ENCODE data around the gene ATXN1. TPM values are rescaled to one million over a fixed set of nuclear protein-coding genes. Genes with fewer than 3 reads are reported as not detected.

The ATXN1 gene
- total RNA-seq, 1 experiment from 2014 or later, result 27.0 TPM

GRCh38 chr6:16767765-16768476, 6.7 kb upstream of the ATXN1 start:
- Histone ChIP-seq H3K4me1 (ENCODE audit: insufficient read depth, low read length) (peaks cover 72% of the 10 kb centered on the region), H3K4me2 (ENCODE audit: low read length) (peak overlapping the region; percentile 78)
- peak; percentile 41 for DNase-seq

GRCh38 chr6:16766836-16767745, 5.8 kb upstream of the ATXN1 start:
- ATAC-seq (no peak), DNase-seq (no peak)
- no peaks in the 10 kb centered on the region for H3K36me3 ChIP-seq (ENCODE audit: low read depth, low read length)
- no peaks in the 10 kb centered on the region for H3K9me3 ChIP-seq (ENCODE audit: low read length)
- TF ChIP-seq EZH2 (IDR thresholded peaks at IDR 0.05; ENCODE audit: low read length, unreplicated experiment) (no peak), EZH2phosphoT487 (IDR thresholded peaks at IDR 0.05; ENCODE audit: borderline replicate concordance, low read length) (no peak)
- TF ChIP-seq, protein P1, sequence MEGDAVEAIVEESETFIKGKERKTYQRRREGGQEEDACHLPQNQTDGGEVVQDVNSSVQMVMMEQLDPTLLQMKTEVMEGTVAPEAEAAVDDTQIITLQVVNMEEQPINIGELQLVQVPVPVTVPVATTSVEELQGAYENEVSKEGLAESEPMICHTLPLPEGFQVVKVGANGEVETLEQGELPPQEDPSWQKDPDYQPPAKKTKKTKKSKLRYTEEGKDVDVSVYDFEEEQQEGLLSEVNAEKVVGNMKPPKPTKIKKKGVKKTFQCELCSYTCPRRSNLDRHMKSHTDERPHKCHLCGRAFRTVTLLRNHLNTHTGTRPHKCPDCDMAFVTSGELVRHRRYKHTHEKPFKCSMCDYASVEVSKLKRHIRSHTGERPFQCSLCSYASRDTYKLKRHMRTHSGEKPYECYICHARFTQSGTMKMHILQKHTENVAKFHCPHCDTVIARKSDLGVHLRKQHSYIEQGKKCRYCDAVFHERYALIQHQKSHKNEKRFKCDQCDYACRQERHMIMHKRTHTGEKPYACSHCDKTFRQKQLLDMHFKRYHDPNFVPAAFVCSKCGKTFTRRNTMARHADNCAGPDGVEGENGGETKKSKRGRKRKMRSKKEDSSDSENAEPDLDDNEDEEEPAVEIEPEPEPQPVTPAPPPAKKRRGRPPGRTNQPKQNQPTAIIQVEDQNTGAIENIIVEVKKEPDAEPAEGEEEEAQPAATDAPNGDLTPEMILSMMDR (conservative IDR thresholded peaks at IDR 0.05; ENCODE audit: low read depth, low read length), result no peak
- no peaks in the 10 kb centered on the region for H3K9me2 ChIP-seq (replicated peaks; ENCODE audit: low read length)
- intact Hi-C loops (cut with micrococcal nuclease), result loop anchor here (1.0 to 2.0 kb wide), 2 partner anchors 34 to 82 kb away; no protein-coding TSS in a partner anchor
- no peak overlapping the region for H2AFZ ChIP-seq (ENCODE audit: low read length)
- peak overlapping the region; percentile 28 for H3K9ac ChIP-seq (ENCODE audit: low read length)
- H3K4me2 ChIP-seq (ENCODE audit: low read length), result peak overlapping the region; percentile 78
- ChIA-PET CTCF (no interaction called here), POLR2A (ENCODE audit: unreplicated experiment) (no interaction called here)
- no peaks in the 10 kb centered on the region for H3K27me3 ChIP-seq (ENCODE audit: low read length)
- H3K79me2 ChIP-seq (ENCODE audit: low read length), result peaks cover 35% of the 10 kb centered on the region
- no peaks in the 10 kb centered on the region for H4K20me1 ChIP-seq (ENCODE audit: low read length)
- BruUV-seq (replicated peaks), result no TSS peak
- peaks cover 72% of the 10 kb centered on the region for H3K4me1 ChIP-seq (ENCODE audit: insufficient read depth, low read length)
- H3F3A ChIP-seq (ENCODE audit: low read length, unreplicated experiment), result peaks cover 5% of the 10 kb centered on the region
- H3K27ac ChIP-seq (ENCODE audit: low read length), result peak overlapping the region; percentile 86
- H3K4me3 ChIP-seq (ENCODE audit: low read length), result no peak overlapping the region

More at GRCh38 chr6:16767765-16768476, 6.7 kb upstream of the ATXN1 start:
- intact Hi-C loops (cut with micrococcal nuclease), result loop anchor here (2.0 kb wide), 1 partner anchor 33 kb away; no protein-coding TSS in a partner anchor
- CTCF ChIA-PET, result interaction anchor here (0.6 kb wide), 1 partner anchor 56 kb away, joined by 3 read pairs; no protein-coding TSS in a partner anchor
- Histone ChIP-seq H3F3A (ENCODE audit: low read length, unreplicated experiment) (peaks cover 5% of the 10 kb centered on the region), H4K20me1 (ENCODE audit: low read length) (no peaks in the 10 kb centered on the region), H3K79me2 (ENCODE audit: low read length) (peaks cover 35% of the 10 kb centered on the region), H3K27ac (ENCODE audit: low read length) (peak overlapping the region; percentile 86), H3K4me3 (ENCODE audit: low read length) (no peak overlapping the region), H2AFZ (ENCODE audit: low read length) (no peak overlapping the region), H3K27me3 (ENCODE audit: low read length) (no peaks in the 10 kb centered on the region), H3K9me3 (ENCODE audit: low read length) (no peaks in the 10 kb centered on the region), H3K36me3 (ENCODE audit: low read depth, low read length) (no peaks in the 10 kb centered on the region), H3K9me2 (replicated peaks; ENCODE audit: low read length) (no peaks in the 10 kb centered on the region), H3K9ac (ENCODE audit: low read length) (peak overlapping the region; percentile 42)
- ATAC-seq, result no peak
- TF ChIP-seq EZH2 (IDR thresholded peaks at IDR 0.05; ENCODE audit: low read length, unreplicated experiment) (no peak), EZH2phosphoT487 (IDR thresholded peaks at IDR 0.05; ENCODE audit: borderline replicate concordance, low read length) (no peak)
- TF ChIP-seq, protein P1 (conservative IDR thresholded peaks at IDR 0.05; ENCODE audit: low read depth, low read length), result no peak
- POLR2A ChIA-PET (ENCODE audit: unreplicated experiment), result interaction anchor here (0.7 kb wide), 1 partner anchor 129 kb away, joined by 3 read pairs; no protein-coding TSS in a partner anchor
- no TSS peak for BruUV-seq (replicated peaks)

Measured in PC-3 (cell line).